ENCODE data around the gene NGEF. TPM values are rescaled to one million over a fixed set of nuclear protein-coding genes. Genes with fewer than 3 reads are reported as not detected.

The NGEF gene
- total RNA-seq, 4 donors from 2014 or later: 46.1 to 105 (median 68.8) TPM

DNA sequence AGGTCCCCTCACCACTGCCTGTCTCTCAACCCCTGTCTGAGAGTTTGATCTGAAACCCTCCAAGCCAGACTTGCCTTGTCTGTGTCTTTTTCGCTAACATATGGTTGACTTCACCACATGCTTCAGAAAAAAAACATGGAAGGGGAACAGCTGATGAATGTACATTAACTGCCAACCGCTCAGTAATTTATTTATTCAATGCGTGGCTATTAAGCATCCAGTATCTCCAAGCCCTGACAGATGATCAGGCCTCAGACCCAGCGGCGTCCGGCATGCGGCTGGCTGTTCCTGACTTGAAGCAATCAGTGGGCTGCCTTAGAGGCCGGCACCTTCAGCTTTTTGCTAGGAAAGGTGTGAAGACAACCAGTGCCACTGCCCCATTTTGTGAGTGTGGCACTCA lies 62.3 kb downstream of the NGEF start:
- WGBS, 2 donors (ENCODE audit: low coverage in 1 of 2): 80 to 81% methylated on average over 2 to 8 of the region's 8 CpGs

DNA sequence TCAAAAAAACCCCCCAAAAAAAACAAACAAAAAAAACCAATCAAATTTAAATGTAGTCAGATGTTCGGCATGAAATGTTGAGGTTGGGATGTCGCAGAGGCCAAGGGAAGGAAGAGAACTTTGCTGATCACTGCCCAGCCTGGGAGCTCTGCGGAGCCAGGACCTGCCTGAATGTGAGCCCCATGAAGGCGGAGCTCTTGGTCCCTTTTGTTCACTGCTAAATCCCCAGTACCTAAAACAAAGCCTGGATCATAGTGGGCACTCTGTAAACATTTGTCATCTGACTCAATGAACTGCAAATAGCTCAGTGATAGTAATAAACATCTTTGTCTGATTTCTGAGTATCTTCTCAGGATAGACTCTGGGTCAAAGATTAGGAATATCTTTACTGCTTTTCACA lies 64.0 kb downstream of the NGEF start:
- in situ Hi-C loops (cut with MboI; ENCODE audit: low pct_ligation_motif_present in 1 of 4, low pct_unique_long_range_greater_than_20kb in 1 of 4, low sequenced_read_pairs in 3 of 4) (no loop called here), intact Hi-C loops (cut with DNase I; ENCODE audit: low total_unique reads) (no loop called here)
- 92 to 100% methylated on average over 2 to 4 of the region's 4 CpGs for WGBS, 2 donors (ENCODE audit: low coverage in 1 of 2)
- H3K9me3 ChIP-seq: no peaks in the 10 kb centered on the region
- no peaks in the 10 kb centered on the region for H3K4me1 ChIP-seq
- TF ChIP-seq POLR2A (IDR thresholded peaks at IDR 0.05) (no peak), POLR2AphosphoS5 (IDR thresholded peaks at IDR 0.05) (no peak), EP300 (IDR thresholded peaks at IDR 0.05; ENCODE audit: low read depth) (no peak)
- TF ChIP-seq, protein P1, sequence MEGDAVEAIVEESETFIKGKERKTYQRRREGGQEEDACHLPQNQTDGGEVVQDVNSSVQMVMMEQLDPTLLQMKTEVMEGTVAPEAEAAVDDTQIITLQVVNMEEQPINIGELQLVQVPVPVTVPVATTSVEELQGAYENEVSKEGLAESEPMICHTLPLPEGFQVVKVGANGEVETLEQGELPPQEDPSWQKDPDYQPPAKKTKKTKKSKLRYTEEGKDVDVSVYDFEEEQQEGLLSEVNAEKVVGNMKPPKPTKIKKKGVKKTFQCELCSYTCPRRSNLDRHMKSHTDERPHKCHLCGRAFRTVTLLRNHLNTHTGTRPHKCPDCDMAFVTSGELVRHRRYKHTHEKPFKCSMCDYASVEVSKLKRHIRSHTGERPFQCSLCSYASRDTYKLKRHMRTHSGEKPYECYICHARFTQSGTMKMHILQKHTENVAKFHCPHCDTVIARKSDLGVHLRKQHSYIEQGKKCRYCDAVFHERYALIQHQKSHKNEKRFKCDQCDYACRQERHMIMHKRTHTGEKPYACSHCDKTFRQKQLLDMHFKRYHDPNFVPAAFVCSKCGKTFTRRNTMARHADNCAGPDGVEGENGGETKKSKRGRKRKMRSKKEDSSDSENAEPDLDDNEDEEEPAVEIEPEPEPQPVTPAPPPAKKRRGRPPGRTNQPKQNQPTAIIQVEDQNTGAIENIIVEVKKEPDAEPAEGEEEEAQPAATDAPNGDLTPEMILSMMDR (IDR thresholded peaks at IDR 0.05): no peak
- no peak overlapping the region for H3K27ac ChIP-seq
- no peak overlapping the region for H3K4me3 ChIP-seq
- no peak for DNase-seq
- no peaks in the 10 kb centered on the region for H3K36me3 ChIP-seq
- no peaks in the 10 kb centered on the region for H3K27me3 ChIP-seq

More for the DNA sequence above, 62.3 kb downstream of the NGEF start:
- Histone ChIP-seq H3K9me3 (no peaks in the 10 kb centered on the region), H3K36me3 (no peaks in the 10 kb centered on the region), H3K27me3 (no peaks in the 10 kb centered on the region), H3K27ac (no peak overlapping the region), H3K4me1 (no peaks in the 10 kb centered on the region), H3K4me3 (no peak overlapping the region)
- TF ChIP-seq POLR2AphosphoS5 (IDR thresholded peaks at IDR 0.05) (no peak), EP300 (IDR thresholded peaks at IDR 0.05; ENCODE audit: low read depth) (no peak), POLR2A (IDR thresholded peaks at IDR 0.05) (no peak)
- TF ChIP-seq, protein P1 (IDR thresholded peaks at IDR 0.05): no peak
- in situ Hi-C loops (cut with MboI; ENCODE audit: low pct_ligation_motif_present in 1 of 4, low pct_unique_long_range_greater_than_20kb in 1 of 4, low sequenced_read_pairs in 3 of 4): no loop called here
- intact Hi-C loops (cut with DNase I; ENCODE audit: low total_unique reads): no loop called here
- DNase-seq: no peak

DNA sequence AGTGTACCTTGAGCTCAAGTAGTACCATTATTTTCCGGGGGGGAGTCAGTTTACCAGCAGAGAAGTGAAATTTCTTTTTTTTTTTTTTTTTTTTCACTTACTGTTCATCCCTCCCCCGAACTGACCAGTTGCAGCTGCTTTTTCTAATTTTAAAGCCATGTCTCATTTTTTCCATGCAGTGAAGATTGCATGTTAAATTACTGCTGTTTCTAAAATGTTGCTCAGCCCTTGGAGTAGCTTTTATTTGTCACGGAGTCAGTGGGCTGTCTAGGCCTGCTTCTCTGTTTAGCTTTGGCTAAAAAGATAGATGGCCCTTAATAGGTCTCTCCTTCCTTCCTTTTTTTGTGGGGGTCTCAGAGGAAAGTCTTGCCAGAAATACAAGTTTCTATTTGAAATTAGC lies 70.2 kb downstream of the NGEF start:
- H3K4me3 ChIP-seq: no peak overlapping the region
- WGBS, 2 donors (ENCODE audit: low coverage in 1 of 2): 67 to 74% methylated on average over 2 to 3 of the region's 3 CpGs
- H3K4me1 ChIP-seq: no peaks in the 10 kb centered on the region
- in situ Hi-C loops (cut with MboI; ENCODE audit: low pct_ligation_motif_present in 1 of 4, low pct_unique_long_range_greater_than_20kb in 1 of 4, low sequenced_read_pairs in 3 of 4): no loop called here
- peaks cover 0 to 9% of the 10 kb centered on the region in 2 donors for H3K9me3 ChIP-seq
- H3K36me3 ChIP-seq: no peaks in the 10 kb centered on the region
- H3K27ac ChIP-seq: no peak overlapping the region
- no peak for DNase-seq
- intact Hi-C loops (cut with DNase I; ENCODE audit: low total_unique reads): no loop called here
- TF ChIP-seq, protein P1 (IDR thresholded peaks at IDR 0.05): no peak
- no peak for TF ChIP-seq POLR2AphosphoS5 (IDR thresholded peaks at IDR 0.05)
- TF ChIP-seq POLR2A (IDR thresholded peaks at IDR 0.05): no peak
- TF ChIP-seq EP300 (IDR thresholded peaks at IDR 0.05; ENCODE audit: low read depth): no peak
- no peaks in the 10 kb centered on the region for H3K27me3 ChIP-seq

DNA sequence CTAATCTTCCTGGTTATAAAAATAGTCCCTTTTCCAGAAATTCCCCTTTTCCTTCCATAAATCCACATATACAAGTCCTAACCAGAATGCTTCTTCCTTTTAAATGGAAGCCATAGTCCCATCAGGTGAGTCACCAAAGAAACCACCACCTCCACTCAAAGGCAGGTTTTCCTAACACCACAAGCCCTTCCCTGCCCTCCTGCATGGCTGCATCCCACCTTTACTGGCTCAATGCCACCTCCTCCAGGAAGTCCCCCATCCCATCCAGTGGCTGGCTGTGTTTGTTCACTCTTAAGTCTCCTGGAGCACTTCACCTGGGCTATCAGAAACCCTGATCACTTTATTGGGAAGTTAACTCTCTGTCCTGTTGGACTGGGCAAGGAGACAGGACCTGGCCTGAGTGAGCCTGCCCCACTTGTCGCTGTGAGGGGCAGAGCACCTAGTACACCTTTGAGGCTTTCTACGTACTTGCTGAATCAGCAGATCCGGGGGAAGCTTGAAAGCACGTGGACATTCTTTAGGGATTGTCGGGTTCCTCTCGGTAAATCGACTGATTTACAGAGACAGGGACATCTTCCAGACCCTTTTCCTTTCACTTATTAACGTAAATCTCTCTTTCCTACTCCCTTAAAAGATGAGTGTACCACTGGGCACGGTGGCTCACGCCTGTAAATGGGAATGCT lies 71.0 kb downstream of the NGEF start:
- no peak for DNase-seq
- Histone ChIP-seq H3K9me3 (peaks cover 0 to 9% of the 10 kb centered on the region in 2 donors), H3K36me3 (no peaks in the 10 kb centered on the region), H3K27me3 (no peaks in the 10 kb centered on the region), H3K4me1 (no peaks in the 10 kb centered on the region), H3K4me3 (no peak overlapping the region), H3K27ac (no peak overlapping the region)
- TF ChIP-seq EP300 (IDR thresholded peaks at IDR 0.05; ENCODE audit: low read depth): no peak
- no peak for TF ChIP-seq POLR2AphosphoS5 (IDR thresholded peaks at IDR 0.05)
- TF ChIP-seq, protein P1 (IDR thresholded peaks at IDR 0.05): no peak
- TF ChIP-seq POLR2A (IDR thresholded peaks at IDR 0.05): no peak
- WGBS, 2 donors (ENCODE audit: low coverage in 1 of 2): 78% methylated on average over 10 of the region's 10 CpGs; no CpG with 5 or more reads in 1 of the 2 donors
- intact Hi-C loops (cut with DNase I; ENCODE audit: low total_unique reads) (no loop called here), in situ Hi-C loops (cut with MboI; ENCODE audit: low pct_ligation_motif_present in 1 of 4, low pct_unique_long_range_greater_than_20kb in 1 of 4, low sequenced_read_pairs in 3 of 4) (no loop called here)

Measured in transverse colon (tissue), 4 donors.